Body of pancreas (tissue), 4 donors: ENCODE results near the gene OR6K3.

ENCODE experiments used
- POLR2A ChIP-seq, 3 donors: fragments of 450-650 bp; IDR thresholded peaks; one replicate each; pipeline ENCODE4 v1.6.1; 2016; ENCODE audit warnings: antibody characterized with exemption in 3 of 3, mild to moderate bottlenecking in 2 of 3
- TF ChIP-seq, protein P1 (sequence below), 7 experiments: fragments of 450-650 bp in 4 of 7; fragments of 200-600 bp in 3 of 7; sonication (generic) in 3 of 7; IDR thresholded peaks; one replicate each; pipeline ENCODE4 v1.5.1; 2016 to 2019; ENCODE audit warnings: antibody characterized with exemption in 7 of 7

DNA sequence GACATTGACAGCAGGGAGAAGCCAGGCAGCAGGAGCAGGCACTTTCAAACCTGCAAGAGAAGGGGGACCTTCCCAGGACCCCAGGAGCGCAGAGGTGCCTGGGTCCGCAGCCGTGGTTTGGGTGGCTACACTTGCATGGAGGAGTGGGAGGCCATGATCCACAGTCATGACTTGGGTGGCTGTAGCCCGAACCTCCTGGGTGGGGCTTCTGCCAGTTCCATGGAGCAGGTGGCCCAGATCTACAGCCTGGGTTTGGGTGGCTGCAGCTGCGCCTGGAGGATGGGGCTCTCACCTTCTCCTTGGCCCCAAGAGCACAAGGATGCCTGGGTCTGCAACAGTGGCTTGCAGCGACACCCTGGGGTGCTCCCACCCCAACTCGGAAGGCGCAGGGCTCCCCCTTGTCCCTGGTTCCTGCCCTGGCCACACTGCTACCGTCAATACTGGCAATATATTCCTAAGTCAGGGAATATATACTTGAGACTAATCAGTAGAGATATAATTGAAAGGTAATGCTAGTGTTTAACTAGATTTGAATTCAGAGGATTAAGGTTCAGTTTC is 31.7 kb upstream of the OR6K3 start:
- TF ChIP-seq, protein P1, sequence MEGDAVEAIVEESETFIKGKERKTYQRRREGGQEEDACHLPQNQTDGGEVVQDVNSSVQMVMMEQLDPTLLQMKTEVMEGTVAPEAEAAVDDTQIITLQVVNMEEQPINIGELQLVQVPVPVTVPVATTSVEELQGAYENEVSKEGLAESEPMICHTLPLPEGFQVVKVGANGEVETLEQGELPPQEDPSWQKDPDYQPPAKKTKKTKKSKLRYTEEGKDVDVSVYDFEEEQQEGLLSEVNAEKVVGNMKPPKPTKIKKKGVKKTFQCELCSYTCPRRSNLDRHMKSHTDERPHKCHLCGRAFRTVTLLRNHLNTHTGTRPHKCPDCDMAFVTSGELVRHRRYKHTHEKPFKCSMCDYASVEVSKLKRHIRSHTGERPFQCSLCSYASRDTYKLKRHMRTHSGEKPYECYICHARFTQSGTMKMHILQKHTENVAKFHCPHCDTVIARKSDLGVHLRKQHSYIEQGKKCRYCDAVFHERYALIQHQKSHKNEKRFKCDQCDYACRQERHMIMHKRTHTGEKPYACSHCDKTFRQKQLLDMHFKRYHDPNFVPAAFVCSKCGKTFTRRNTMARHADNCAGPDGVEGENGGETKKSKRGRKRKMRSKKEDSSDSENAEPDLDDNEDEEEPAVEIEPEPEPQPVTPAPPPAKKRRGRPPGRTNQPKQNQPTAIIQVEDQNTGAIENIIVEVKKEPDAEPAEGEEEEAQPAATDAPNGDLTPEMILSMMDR (IDR thresholded peaks at IDR 0.05) = no peak
- no peak for TF ChIP-seq POLR2A (IDR thresholded peaks at IDR 0.05)
